Measurements from ENCODE around the gene COTL1.

The COTL1 gene

GRCh38 chr16:84593825-84594724, 23.8 kb downstream of the COTL1 start:
- no peak for DNase-seq (ENCODE audit: extremely low read depth, low read depth)
- no peak overlapping the region for H3K4me3 ChIP-seq (replicated peaks; ENCODE audit: low read depth, low read length)
- no peak for TF ChIP-seq CTCF (IDR thresholded peaks at IDR 0.05; ENCODE audit: low read depth, low read length, missing control alignments)

GRCh38 chr16:84592718-84593117, 25.2 kb downstream of the COTL1 start:
- no peak for DNase-seq (ENCODE audit: extremely low read depth, low read depth)
- H3K4me3 ChIP-seq (replicated peaks; ENCODE audit: low read depth, low read length) = no peak overlapping the region
- no peak for TF ChIP-seq CTCF (IDR thresholded peaks at IDR 0.05; ENCODE audit: low read depth, low read length, missing control alignments)

- no peak overlapping the region for H3K4me3 ChIP-seq (replicated peaks; ENCODE audit: low read depth, low read length)
- no peak for DNase-seq (ENCODE audit: extremely low read depth, low read depth)
- TF ChIP-seq CTCF (IDR thresholded peaks at IDR 0.05; ENCODE audit: low read depth, low read length, missing control alignments) = no peak
Observed at GRCh38 chr16:84589975-84590719, 27.7 kb downstream of the COTL1 start.

- no peak for DNase-seq (ENCODE audit: extremely low read depth, low read depth)
- H3K4me3 ChIP-seq (replicated peaks; ENCODE audit: low read depth, low read length) = no peak overlapping the region
- TF ChIP-seq CTCF (IDR thresholded peaks at IDR 0.05; ENCODE audit: low read depth, low read length, missing control alignments) = no peak
Observed at GRCh38 chr16:84588991-84589390, 28.9 kb downstream of the COTL1 start.

GRCh38 chr16:84585886-84586285, 32.0 kb downstream of the COTL1 start:
- DNase-seq (ENCODE audit: extremely low read depth, low read depth) = no peak
- TF ChIP-seq CTCF (IDR thresholded peaks at IDR 0.05; ENCODE audit: low read depth, low read length, missing control alignments) = no peak
- H3K4me3 ChIP-seq (replicated peaks; ENCODE audit: low read depth, low read length) = no peak overlapping the region

- no peak for DNase-seq (ENCODE audit: extremely low read depth, low read depth)
- no peak overlapping the region for H3K4me3 ChIP-seq (replicated peaks; ENCODE audit: low read depth, low read length)
- no peak for TF ChIP-seq CTCF (IDR thresholded peaks at IDR 0.05; ENCODE audit: low read depth, low read length, missing control alignments)
Observed at GRCh38 chr16:84585467-84585866, 32.4 kb downstream of the COTL1 start.

Data from HFF-Myc (cell line).